ENCODE measurements around the gene UGT1A7.

The UGT1A7 gene

DNA sequence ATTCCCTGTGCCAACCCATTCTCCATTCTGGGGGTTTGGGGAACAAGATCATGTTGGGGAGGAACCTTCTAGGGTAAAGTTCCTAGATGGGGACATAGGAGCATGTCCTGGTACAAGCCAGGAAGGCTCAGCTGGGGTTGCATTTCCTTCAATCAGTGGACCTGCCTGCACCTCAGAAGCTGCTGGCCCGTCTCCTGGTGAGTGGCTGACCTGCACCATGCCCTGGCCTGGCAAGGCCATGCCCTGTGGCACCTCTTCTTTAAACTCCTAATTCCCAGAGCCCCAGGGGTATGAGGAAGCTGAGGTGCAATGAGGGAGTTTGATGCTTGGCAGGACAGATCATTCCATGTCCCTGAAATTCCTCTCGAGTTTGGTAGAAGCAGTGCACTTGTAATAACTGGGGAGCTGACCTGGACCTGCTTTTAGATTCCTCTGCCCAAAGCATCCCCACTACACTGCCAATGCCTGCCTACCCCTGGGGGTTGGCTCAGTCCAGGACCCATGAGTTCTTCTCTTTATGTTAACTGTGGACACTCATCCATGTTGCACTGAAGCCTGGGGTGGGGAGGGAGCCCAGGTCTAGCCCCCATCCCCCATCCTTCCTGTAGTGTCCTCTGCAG lies 121.7 kb downstream of the UGT1A7 start:
- Histone ChIP-seq H3K9me3 (replicated peaks; ENCODE audit: low read length) (no peaks in the 10 kb centered on the region), H3K27me3 (ENCODE audit: control insufficient read depth, insufficient read depth, low read length) (peaks cover 9% of the 10 kb centered on the region), H3K4me2 (ENCODE audit: low read length) (no peak overlapping the region), H3K36me3 (ENCODE audit: insufficient read depth, low read length) (no peaks in the 10 kb centered on the region), H3K9ac (ENCODE audit: low read depth, low read length) (no peak overlapping the region), H3K4me3 (ENCODE audit: low read length) (no peak overlapping the region), H3K4me1 (ENCODE audit: control insufficient read depth, insufficient read depth, low read length) (no peaks in the 10 kb centered on the region)

DNA sequence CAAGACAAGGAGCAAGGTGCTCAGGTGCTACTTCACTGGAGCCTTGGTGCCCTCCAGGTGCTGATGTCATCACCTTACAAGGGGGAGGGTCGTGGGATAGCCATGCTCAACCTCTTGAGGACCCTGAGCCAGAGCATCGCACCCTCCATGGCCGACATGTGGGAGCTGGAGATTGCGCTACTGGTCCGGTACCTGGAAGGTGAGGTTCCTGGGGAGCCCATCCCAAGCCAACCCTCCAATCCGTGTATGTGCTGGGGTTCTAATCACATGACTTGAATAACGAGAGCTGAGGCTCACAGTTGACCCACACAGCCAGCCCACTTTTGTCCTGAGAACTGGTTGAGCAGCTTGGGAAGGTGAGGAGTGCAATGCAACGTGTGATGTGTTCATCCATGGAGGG lies 122.3 kb downstream of the UGT1A7 start:
- Histone ChIP-seq H3K4me3 (ENCODE audit: low read length) (no peak overlapping the region), H3K27me3 (ENCODE audit: control insufficient read depth, insufficient read depth, low read length) (peaks cover 12% of the 10 kb centered on the region), H3K4me2 (ENCODE audit: low read length) (no peak overlapping the region), H3K9me3 (replicated peaks; ENCODE audit: low read length) (no peaks in the 10 kb centered on the region), H3K9ac (ENCODE audit: low read depth, low read length) (no peak overlapping the region), H3K4me1 (ENCODE audit: control insufficient read depth, insufficient read depth, low read length) (no peaks in the 10 kb centered on the region), H3K36me3 (ENCODE audit: insufficient read depth, low read length) (no peaks in the 10 kb centered on the region)

DNA sequence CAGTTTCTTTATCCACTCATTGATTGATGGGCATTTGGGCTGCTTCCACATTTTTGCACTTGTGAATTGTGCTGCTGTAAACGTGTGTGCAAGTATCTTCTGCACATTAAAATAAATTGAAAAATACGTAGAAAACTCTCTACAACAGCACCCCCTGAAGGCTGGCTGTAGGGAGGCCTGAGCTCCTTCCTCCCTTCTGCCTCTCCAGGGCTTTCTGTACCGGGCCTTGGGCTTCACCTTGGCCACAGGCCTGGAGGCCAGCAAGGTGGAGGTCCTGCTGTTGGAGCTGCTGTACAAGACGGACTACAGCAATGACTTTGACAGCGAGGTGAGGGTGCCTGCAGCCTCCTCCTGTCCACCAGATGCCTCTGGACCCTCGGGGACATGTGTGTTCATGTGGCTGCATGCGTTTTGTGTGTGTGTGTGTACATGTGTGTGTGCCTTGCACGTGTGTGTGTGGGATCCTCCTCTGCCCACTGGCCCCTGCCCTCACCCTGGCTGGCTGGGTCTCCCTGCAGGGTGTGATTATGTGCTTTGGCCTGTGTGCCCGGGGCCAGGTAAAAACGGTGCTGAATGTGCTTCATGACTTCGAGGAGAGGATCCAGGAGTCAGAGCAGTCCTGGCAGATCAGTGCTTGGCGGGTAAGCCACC lies 125.6 kb downstream of the UGT1A7 start:
- Histone ChIP-seq H3K9me3 (replicated peaks; ENCODE audit: low read length) (no peaks in the 10 kb centered on the region), H3K4me3 (ENCODE audit: low read length) (no peak overlapping the region), H3K4me1 (ENCODE audit: control insufficient read depth, insufficient read depth, low read length) (no peaks in the 10 kb centered on the region), H3K36me3 (ENCODE audit: insufficient read depth, low read length) (no peaks in the 10 kb centered on the region), H3K4me2 (ENCODE audit: low read length) (no peak overlapping the region), H3K9ac (ENCODE audit: low read depth, low read length) (no peak overlapping the region), H3K27me3 (ENCODE audit: control insufficient read depth, insufficient read depth, low read length) (peaks cover 21% of the 10 kb centered on the region)

DNA sequence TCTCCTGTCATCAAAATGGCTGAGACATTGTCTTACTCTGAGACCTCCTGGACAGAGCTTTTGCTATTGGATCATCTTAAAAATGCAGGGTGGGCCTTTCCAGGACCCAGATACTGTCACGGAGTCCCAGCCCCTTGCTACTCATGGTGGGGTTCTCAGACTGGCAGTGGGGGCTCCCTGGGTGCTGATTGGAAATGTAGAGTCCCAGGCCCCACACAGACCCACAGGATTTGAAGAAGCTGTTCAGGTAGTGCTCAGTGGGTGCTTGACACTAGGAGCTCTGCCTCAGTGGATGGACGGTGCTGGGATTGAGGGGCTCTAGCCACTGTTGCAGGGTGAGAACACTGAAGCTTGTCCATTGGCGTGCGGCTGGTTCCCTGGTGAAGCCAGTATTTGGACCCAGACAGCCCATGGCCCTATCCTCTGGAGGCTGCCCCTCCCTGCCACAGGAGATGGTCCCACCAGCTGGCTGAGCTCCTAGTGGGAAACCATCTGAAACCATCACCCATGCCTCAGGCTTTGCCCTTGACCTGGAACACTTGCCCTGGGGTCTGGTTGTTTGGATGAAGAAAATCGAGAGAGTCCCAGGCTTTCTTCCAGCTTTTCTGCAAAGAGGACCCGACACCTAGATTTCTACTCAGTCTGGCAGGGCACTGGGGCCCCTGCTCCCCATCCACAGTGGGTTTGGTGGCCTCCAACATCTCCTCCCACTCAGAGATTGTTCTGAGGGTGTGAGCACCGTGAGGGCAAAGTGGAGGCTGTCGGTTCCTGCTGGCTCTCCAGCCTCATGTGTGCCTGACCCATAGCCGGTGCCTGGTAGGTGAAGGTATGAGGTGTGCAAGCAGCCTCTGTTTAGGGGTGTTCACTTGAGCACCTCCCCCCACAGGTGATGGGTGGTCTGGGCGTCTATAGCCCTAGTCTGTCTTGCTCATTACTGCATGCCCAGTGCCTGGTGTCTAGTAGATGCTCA lies 126.5 kb downstream of the UGT1A7 start:
- Histone ChIP-seq H3K9me3 (replicated peaks; ENCODE audit: low read length) (no peaks in the 10 kb centered on the region), H3K27me3 (ENCODE audit: control insufficient read depth, insufficient read depth, low read length) (peaks cover 21% of the 10 kb centered on the region), H3K4me2 (ENCODE audit: low read length) (no peak overlapping the region), H3K9ac (ENCODE audit: low read depth, low read length) (no peak overlapping the region), H3K4me3 (ENCODE audit: low read length) (no peak overlapping the region), H3K36me3 (ENCODE audit: insufficient read depth, low read length) (no peaks in the 10 kb centered on the region), H3K4me1 (ENCODE audit: control insufficient read depth, insufficient read depth, low read length) (no peaks in the 10 kb centered on the region)

DNA sequence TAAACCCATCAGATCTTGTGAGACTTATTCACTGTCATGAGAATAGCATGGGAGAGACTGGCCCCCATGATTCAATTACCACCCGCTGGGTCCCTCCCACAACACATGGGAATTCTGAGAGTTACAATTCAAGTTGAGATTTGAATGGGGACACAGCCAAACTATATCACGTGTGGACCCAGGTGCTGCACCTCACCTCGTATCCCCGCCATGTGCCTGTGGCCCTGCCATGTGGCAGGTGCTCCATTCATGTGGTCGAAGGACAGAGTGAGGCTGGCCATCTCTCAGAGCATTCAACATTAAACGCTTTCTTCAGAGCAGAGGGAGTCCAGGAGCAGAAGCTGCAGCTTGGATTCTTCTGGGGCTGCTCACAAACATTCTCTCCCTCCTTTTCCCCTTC lies 128.7 kb downstream of the UGT1A7 start:
- Histone ChIP-seq H3K4me3 (ENCODE audit: low read length) (no peak overlapping the region), H3K9me3 (replicated peaks; ENCODE audit: low read length) (no peaks in the 10 kb centered on the region), H3K4me2 (ENCODE audit: low read length) (no peak overlapping the region), H3K27me3 (ENCODE audit: control insufficient read depth, insufficient read depth, low read length) (peaks cover 20% of the 10 kb centered on the region), H3K9ac (ENCODE audit: low read depth, low read length) (no peak overlapping the region), H3K4me1 (ENCODE audit: control insufficient read depth, insufficient read depth, low read length) (no peaks in the 10 kb centered on the region), H3K36me3 (ENCODE audit: insufficient read depth, low read length) (no peaks in the 10 kb centered on the region)

DNA sequence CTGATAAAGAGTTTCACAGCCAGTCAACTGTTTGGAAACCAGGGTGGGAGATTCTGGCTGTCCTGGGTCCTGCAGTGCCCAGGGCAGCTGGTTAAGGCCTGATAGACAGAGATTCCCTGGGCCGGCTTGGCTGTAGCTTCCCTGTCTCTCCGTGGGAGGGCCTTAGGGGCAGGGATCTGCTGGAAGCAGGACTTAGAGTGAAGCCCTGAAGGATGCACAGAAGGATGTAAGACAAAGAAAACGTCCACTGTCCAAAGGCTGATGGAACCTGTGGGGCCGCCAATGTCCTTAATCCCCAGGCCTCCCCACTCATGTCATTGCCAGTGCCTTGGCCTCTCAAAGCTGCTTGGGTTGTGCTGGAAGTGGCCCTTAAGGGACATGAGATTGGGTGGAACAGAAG lies 129.4 kb downstream of the UGT1A7 start:
- H3K27me3 ChIP-seq (ENCODE audit: control insufficient read depth, insufficient read depth, low read length) = peaks cover 27% of the 10 kb centered on the region
- no peaks in the 10 kb centered on the region for H3K9me3 ChIP-seq (replicated peaks; ENCODE audit: low read length)
- H3K4me1 ChIP-seq (ENCODE audit: control insufficient read depth, insufficient read depth, low read length) = no peaks in the 10 kb centered on the region
- no peak overlapping the region for H3K4me2 ChIP-seq (ENCODE audit: low read length)
- no peaks in the 10 kb centered on the region for H3K36me3 ChIP-seq (ENCODE audit: insufficient read depth, low read length)
- H3K4me3 ChIP-seq (ENCODE audit: low read length) = no peak overlapping the region
- no peak overlapping the region for H3K9ac ChIP-seq (ENCODE audit: low read depth, low read length)

DNA sequence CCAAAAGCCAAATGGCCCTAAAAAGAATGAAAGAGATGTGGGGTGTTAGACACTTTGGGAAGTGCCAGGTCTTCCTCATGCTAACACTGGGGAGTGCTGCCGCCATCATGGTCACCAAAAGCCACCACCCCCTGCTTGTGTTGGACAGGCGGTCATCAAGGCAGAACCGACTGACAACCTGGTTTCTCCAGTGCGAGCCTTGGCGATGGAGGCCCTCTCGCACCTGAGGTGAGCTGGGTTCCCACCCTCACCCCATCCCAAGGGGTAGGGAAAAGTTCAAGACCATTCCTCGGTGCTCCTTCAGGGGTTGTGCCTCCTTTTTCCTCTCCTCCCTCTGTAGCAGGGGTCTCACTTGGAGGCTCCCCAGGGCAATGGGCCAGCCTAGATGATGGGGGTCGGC lies 130.0 kb downstream of the UGT1A7 start:
- H3K36me3 ChIP-seq (ENCODE audit: insufficient read depth, low read length) = no peaks in the 10 kb centered on the region
- H3K27me3 ChIP-seq (ENCODE audit: control insufficient read depth, insufficient read depth, low read length) = peaks cover 31% of the 10 kb centered on the region
- no peaks in the 10 kb centered on the region for H3K4me1 ChIP-seq (ENCODE audit: control insufficient read depth, insufficient read depth, low read length)
- H3K9me3 ChIP-seq (replicated peaks; ENCODE audit: low read length) = no peaks in the 10 kb centered on the region
- H3K4me3 ChIP-seq (ENCODE audit: low read length) = no peak overlapping the region
- no peak overlapping the region for H3K9ac ChIP-seq (ENCODE audit: low read depth, low read length)
- no peak overlapping the region for H3K4me2 ChIP-seq (ENCODE audit: low read length)

DNA sequence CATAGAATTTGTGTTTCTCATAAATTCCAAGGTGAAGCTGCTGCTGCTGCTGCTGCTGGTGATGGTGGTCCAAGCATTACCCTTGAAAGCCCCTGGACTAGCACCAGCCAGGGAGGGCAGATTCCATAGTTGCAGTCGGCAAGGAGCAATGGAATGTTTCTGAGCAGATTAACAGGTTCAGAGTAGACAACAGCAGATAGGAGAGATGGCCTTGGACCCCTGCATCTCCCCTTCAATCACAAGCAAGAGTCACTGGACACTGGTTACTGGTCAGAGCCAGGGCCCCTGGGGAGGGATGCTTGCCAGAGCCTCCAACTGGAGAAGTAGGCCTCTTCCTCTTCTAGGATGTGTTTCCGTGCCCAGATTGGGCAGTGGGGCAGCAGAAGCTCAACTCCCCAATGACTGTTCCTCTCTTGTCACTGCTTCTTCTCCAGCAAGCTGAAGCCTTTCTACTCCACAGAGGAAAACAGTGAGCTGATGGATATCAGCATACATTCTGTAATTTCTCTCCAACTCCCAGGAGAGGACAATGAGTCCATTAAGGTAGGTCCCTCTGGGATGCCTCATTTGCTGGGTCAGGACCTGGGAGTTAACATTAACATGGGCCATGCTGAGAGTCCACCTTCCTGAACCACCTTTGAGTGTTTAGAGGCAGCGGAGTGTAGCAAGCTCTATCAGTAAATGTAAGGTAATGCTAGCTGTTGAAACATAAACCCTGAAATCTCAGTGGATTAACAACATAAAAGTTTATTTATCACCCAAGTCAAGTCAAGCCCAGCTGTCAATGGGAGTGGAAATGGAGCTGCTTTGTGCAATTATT lies 131.7 kb downstream of the UGT1A7 start:
- Histone ChIP-seq H3K4me1 (ENCODE audit: control insufficient read depth, insufficient read depth, low read length) (no peaks in the 10 kb centered on the region), H3K27me3 (ENCODE audit: control insufficient read depth, insufficient read depth, low read length) (peaks cover 26% of the 10 kb centered on the region), H3K9me3 (replicated peaks; ENCODE audit: low read length) (no peaks in the 10 kb centered on the region), H3K4me3 (ENCODE audit: low read length) (no peak overlapping the region), H3K9ac (ENCODE audit: low read depth, low read length) (no peak overlapping the region), H3K36me3 (ENCODE audit: insufficient read depth, low read length) (no peaks in the 10 kb centered on the region), H3K4me2 (ENCODE audit: low read length) (no peak overlapping the region)

DNA sequence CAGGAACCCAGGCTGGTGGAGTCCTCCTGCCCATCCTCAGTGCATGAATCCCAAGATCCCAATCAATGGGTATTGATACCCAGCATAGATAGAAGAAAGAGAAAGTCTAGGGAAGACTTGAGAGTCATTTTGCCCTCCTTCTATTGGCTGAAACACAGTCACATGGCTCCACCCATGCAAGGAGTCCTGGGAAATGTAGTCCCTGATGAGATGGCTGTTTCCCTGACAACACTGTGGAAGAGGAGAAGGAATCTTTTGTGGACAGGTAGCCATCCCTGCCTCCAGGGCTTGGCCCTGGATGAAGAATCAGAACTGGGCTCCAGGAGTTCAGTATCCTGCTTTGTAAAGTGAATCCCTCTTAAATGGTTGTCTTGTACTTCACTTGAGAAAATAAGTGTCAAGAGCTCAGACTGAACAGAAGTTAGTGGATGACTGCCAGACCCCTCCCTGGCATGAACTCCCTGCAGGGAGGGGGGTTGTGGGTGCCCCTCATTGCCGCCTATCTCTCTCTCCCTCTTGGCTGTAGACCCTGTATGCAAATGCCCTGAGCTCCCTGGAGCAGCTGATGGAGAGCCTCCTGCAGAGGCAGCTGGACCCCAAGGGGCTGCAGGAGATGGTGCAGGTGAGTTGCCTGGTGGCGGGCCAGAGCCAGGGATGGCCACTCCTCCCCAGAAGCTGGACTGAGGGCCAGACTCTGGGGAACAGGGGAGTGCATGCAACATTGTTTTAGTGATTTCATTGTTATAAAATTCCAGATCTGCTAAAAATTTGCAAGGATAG lies 132.5 kb downstream of the UGT1A7 start:
- H3K27me3 ChIP-seq (ENCODE audit: control insufficient read depth, insufficient read depth, low read length) = peaks cover 23% of the 10 kb centered on the region
- H3K36me3 ChIP-seq (ENCODE audit: insufficient read depth, low read length) = no peaks in the 10 kb centered on the region
- H3K4me1 ChIP-seq (ENCODE audit: control insufficient read depth, insufficient read depth, low read length) = no peaks in the 10 kb centered on the region
- H3K9me3 ChIP-seq (replicated peaks; ENCODE audit: low read length) = no peaks in the 10 kb centered on the region
- no peak overlapping the region for H3K4me2 ChIP-seq (ENCODE audit: low read length)
- H3K4me3 ChIP-seq (ENCODE audit: low read length) = no peak overlapping the region
- no peak overlapping the region for H3K9ac ChIP-seq (ENCODE audit: low read depth, low read length)

DNA sequence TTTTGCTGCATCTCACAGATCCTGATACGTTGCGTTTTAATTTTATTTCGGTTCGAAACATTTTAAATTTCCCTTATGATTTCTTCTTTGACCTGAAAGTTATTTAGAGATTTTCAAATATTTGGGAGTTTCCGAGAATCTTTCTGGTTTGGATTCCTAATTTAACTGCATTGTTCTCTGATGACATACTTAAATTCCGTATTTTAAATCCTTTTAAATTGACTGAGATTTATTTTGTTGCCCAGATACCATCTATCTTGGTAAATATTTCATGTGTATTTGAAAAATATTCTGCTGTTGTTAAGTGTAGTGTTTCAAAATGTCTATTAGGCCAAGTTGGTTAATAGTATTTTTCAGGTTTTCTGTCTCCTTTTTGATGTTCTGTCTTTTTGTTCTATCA lies 134.2 kb downstream of the UGT1A7 start:
- H3K4me1 ChIP-seq (ENCODE audit: control insufficient read depth, insufficient read depth, low read length) = no peaks in the 10 kb centered on the region
- H3K4me3 ChIP-seq (ENCODE audit: low read length) = no peak overlapping the region
- H3K9me3 ChIP-seq (replicated peaks; ENCODE audit: low read length) = no peaks in the 10 kb centered on the region
- no peak overlapping the region for H3K9ac ChIP-seq (ENCODE audit: low read depth, low read length)
- H3K27me3 ChIP-seq (ENCODE audit: control insufficient read depth, insufficient read depth, low read length) = peaks cover 20% of the 10 kb centered on the region
- H3K4me2 ChIP-seq (ENCODE audit: low read length) = no peak overlapping the region
- no peaks in the 10 kb centered on the region for H3K36me3 ChIP-seq (ENCODE audit: insufficient read depth, low read length)

Measured in skeletal muscle satellite cell (primary cell).